Activated T-helper 17 cell treated with anti-CD3 and anti-CD28 coated beads, Interleukin-2, amount 50 U/mL, for 72 hours (primary cell): ENCODE measurements around the gene MAN1C1. TPM values are rescaled to one million over a fixed set of nuclear protein-coding genes. Genes with fewer than 3 reads are reported as not detected.
"Not testable (repeated sequence)": the region's sequence is repeated elsewhere in the genome, so short reads cannot be mapped to it uniquely, and the experiment has no call there.

Experiments used
- ATAC-seq: fragments of 150-1000 bp; cut with Tn5 transposase; replicated peaks from 2 replicates; pipeline ENCODE4 v1.10.0; 2021; ENCODE audit warnings: mild to moderate bottlenecking, moderate library complexity
- H3K27ac Mint-ChIP-seq: one replicate; pipeline ENCODE4 v1.8.0; 2022; ENCODE audit warnings: mixed read lengths
- H3K27me3 Mint-ChIP-seq: one replicate; pipeline ENCODE4 v1.8.0; 2022; ENCODE audit warnings: mixed read lengths
- H3K36me3 Mint-ChIP-seq: one replicate; pipeline ENCODE4 v1.8.0; 2022; ENCODE audit warnings: low read depth, mild to moderate bottlenecking, mixed read lengths
- H3K4me1 Mint-ChIP-seq: one replicate; pipeline ENCODE4 v1.8.0; 2022; ENCODE audit warnings: mixed read lengths
- H3K4me3 Mint-ChIP-seq: one replicate; pipeline ENCODE4 v1.8.0; 2022; ENCODE audit warnings: mild to moderate bottlenecking, mixed read lengths
- H3K9me3 Mint-ChIP-seq: one replicate; pipeline ENCODE4 v1.8.0; 2022; ENCODE audit warnings: mixed read lengths
- total RNA-seq, 2 donors: library from RNA; stranded (reverse); gene quantifications; one replicate each; pipeline ENCODE4 v1.2.3, GENCODE V29; 2022

Gene MAN1C1
- total RNA-seq, 2 donors from 2014 or later = 6.2 to 7.7 TPM

- no peaks in the 10 kb centered on the region for H3K9me3 Mint-ChIP-seq
- no peaks in the 10 kb centered on the region for H3K4me1 Mint-ChIP-seq
- no peak for ATAC-seq
- no peak overlapping the region for H3K4me3 Mint-ChIP-seq
- no peaks in the 10 kb centered on the region for H3K27me3 Mint-ChIP-seq
- no peak overlapping the region for H3K27ac Mint-ChIP-seq
- no peaks in the 10 kb centered on the region for H3K36me3 Mint-ChIP-seq
Observed at GRCh38 chr1:25576459-25577133, 40.0 kb upstream of the MAN1C1 start.

GRCh38 chr1:25577134-25577920, 39.3 kb upstream of the MAN1C1 start:
- Mint-ChIP-seq H3K4me1 (no peaks in the 10 kb centered on the region), H3K4me3 (no peak overlapping the region), H3K9me3 (no peaks in the 10 kb centered on the region), H3K27ac (no peak overlapping the region), H3K36me3 (no peaks in the 10 kb centered on the region), H3K27me3 (no peaks in the 10 kb centered on the region)
- ATAC-seq = no peak

GRCh38 chr1:25579292-25580252, 37.0 kb upstream of the MAN1C1 start:
- Mint-ChIP-seq H3K36me3 (no peaks in the 10 kb centered on the region), H3K4me1 (no peaks in the 10 kb centered on the region), H3K27me3 (no peaks in the 10 kb centered on the region), H3K9me3 (no peaks in the 10 kb centered on the region), H3K27ac (no peak overlapping the region), H3K4me3 (no peak overlapping the region)
- ATAC-seq = no peak

- Mint-ChIP-seq H3K9me3 (no peaks in the 10 kb centered on the region), H3K27ac (no peak overlapping the region), H3K27me3 (no peaks in the 10 kb centered on the region), H3K4me1 (no peaks in the 10 kb centered on the region), H3K36me3 (no peaks in the 10 kb centered on the region), H3K4me3 (no peak overlapping the region)
- ATAC-seq = no peak
Observed at GRCh38 chr1:25580927-25581326, 35.7 kb upstream of the MAN1C1 start.

GRCh38 chr1:25581764-25582163, 34.8 kb upstream of the MAN1C1 start:
- Mint-ChIP-seq H3K36me3 (no peaks in the 10 kb centered on the region), H3K9me3 (no peaks in the 10 kb centered on the region), H3K27ac (no peak overlapping the region), H3K4me1 (no peaks in the 10 kb centered on the region), H3K27me3 (no peaks in the 10 kb centered on the region), H3K4me3 (no peak overlapping the region)
- ATAC-seq = no peak

GRCh38 chr1:25583519-25584370, 32.8 kb upstream of the MAN1C1 start:
- ATAC-seq = no peak
- Mint-ChIP-seq H3K27me3 (no peaks in the 10 kb centered on the region), H3K9me3 (no peaks in the 10 kb centered on the region), H3K4me3 (no peak overlapping the region), H3K36me3 (no peaks in the 10 kb centered on the region), H3K4me1 (peaks cover 5% of the 10 kb centered on the region), H3K27ac (no peak overlapping the region)

- no peak for ATAC-seq
- H3K9me3 Mint-ChIP-seq = no peaks in the 10 kb centered on the region
- peaks cover 5% of the 10 kb centered on the region for H3K4me1 Mint-ChIP-seq
- no peak overlapping the region for H3K27ac Mint-ChIP-seq
- H3K27me3 Mint-ChIP-seq = no peaks in the 10 kb centered on the region
- H3K36me3 Mint-ChIP-seq = no peaks in the 10 kb centered on the region
- H3K4me3 Mint-ChIP-seq = no peak overlapping the region
Observed at GRCh38 chr1:25586181-25586588, 30.4 kb upstream of the MAN1C1 start.

- no peaks in the 10 kb centered on the region for H3K36me3 Mint-ChIP-seq
- H3K4me3 Mint-ChIP-seq = no peak overlapping the region
- ATAC-seq = peak; percentile 76
- H3K9me3 Mint-ChIP-seq = no peaks in the 10 kb centered on the region
- H3K4me1 Mint-ChIP-seq = peaks cover 5% of the 10 kb centered on the region
- no peaks in the 10 kb centered on the region for H3K27me3 Mint-ChIP-seq
- no peak overlapping the region for H3K27ac Mint-ChIP-seq
Observed at GRCh38 chr1:25587290-25587689, 29.3 kb upstream of the MAN1C1 start.

- H3K27me3 Mint-ChIP-seq, H3K9me3 Mint-ChIP-seq, H3K4me3 Mint-ChIP-seq, H3K4me1 Mint-ChIP-seq, H3K27ac Mint-ChIP-seq, ATAC-seq, H3K36me3 Mint-ChIP-seq: not testable (repeated sequence)
Observed at GRCh38 chr1:25588224-25588623, 28.4 kb upstream of the MAN1C1 start.

GRCh38 chr1:25588786-25589185, 27.8 kb upstream of the MAN1C1 start:
- not testable (repeated sequence) for H3K4me1 Mint-ChIP-seq, ATAC-seq, H3K27ac Mint-ChIP-seq, H3K9me3 Mint-ChIP-seq, H3K36me3 Mint-ChIP-seq, H3K27me3 Mint-ChIP-seq, H3K4me3 Mint-ChIP-seq

- H3K27ac Mint-ChIP-seq = no peak overlapping the region
- H3K27me3 Mint-ChIP-seq = no peaks in the 10 kb centered on the region
Observed at GRCh38 chr1:25590096-25590824, 26.3 kb upstream of the MAN1C1 start.

GRCh38 chr1:25593861-25594260, 22.7 kb upstream of the MAN1C1 start:
- no peaks in the 10 kb centered on the region for H3K36me3 Mint-ChIP-seq
- no peaks in the 10 kb centered on the region for H3K9me3 Mint-ChIP-seq
- no peak for ATAC-seq
- H3K27ac Mint-ChIP-seq = no peak overlapping the region
- H3K4me3 Mint-ChIP-seq = no peak overlapping the region
- H3K4me1 Mint-ChIP-seq = peaks cover 7% of the 10 kb centered on the region
- H3K27me3 Mint-ChIP-seq = no peaks in the 10 kb centered on the region

More at GRCh38 chr1:25590096-25590824, 26.3 kb upstream of the MAN1C1 start:
- Mint-ChIP-seq H3K4me3 (no peak overlapping the region), H3K4me1 (peaks cover 11% of the 10 kb centered on the region), H3K9me3 (no peaks in the 10 kb centered on the region), H3K36me3 (no peaks in the 10 kb centered on the region)
- no peak for ATAC-seq

- Mint-ChIP-seq H3K27ac (no peak overlapping the region), H3K9me3 (no peaks in the 10 kb centered on the region), H3K27me3 (no peaks in the 10 kb centered on the region), H3K36me3 (no peaks in the 10 kb centered on the region), H3K4me3 (no peak overlapping the region), H3K4me1 (peaks cover 7% of the 10 kb centered on the region)
- ATAC-seq = no peak
Observed at GRCh38 chr1:25594971-25595370, 21.6 kb upstream of the MAN1C1 start.
